Measurements from ENCODE around the gene TRIP13.
"Not testable (repeated sequence)": the region's sequence is repeated elsewhere in the genome, so short reads cannot be mapped to it uniquely, and the experiment has no call there.

The TRIP13 gene, protein sequence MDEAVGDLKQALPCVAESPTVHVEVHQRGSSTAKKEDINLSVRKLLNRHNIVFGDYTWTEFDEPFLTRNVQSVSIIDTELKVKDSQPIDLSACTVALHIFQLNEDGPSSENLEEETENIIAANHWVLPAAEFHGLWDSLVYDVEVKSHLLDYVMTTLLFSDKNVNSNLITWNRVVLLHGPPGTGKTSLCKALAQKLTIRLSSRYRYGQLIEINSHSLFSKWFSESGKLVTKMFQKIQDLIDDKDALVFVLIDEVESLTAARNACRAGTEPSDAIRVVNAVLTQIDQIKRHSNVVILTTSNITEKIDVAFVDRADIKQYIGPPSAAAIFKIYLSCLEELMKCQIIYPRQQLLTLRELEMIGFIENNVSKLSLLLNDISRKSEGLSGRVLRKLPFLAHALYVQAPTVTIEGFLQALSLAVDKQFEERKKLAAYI

DNA sequence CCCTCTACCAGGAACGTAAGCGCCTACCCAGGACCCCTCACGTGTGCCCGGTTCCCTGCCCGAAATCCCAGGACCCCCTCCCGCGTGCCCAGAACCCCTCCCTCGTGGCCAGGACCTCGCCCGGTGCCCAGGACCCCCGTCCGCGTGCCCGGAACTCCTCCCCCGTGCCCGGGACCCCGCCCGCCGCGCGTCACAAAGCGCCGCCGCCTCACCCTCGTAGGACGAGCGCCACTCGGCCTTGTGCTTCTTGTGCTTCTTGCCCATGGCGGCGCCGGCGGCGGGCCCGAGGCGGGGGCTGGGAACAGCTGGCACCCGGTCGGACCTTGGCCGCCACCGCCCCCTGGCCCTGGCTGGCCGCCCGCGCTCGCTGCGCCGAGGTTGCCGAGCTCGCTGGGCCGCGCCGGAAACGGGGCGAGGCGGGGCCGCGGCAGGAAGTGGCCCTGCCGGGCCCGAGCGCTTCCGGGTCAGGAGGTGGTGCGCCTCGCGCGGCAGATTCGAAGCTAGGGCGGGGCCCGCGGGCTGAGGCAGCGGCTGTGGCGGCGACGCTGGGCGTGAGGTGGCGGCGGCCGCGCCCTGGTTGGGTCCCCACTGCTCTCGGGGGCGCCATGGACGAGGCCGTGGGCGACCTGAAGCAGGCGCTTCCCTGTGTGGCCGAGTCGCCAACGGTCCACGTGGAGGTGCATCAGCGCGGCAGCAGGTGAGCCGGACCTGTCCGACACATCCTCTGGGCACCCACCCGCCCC lies at the start of gene TRIP13, which contains the start of gene BRD9:
Gene TRIP13, plus strand, starts transcription at position 491 of the 743 bp plus-strand sequence. Its CDS starts 115 bp downstream, at position 606.
Gene BRD9, minus strand, starts transcription at position 408 of the 743 bp plus-strand sequence. Its CDS starts 144 bp downstream, at position 264.
- Histone ChIP-seq H3K36me3 (ENCODE audit: insufficient read depth, low read length) (peaks cover 23% of the 10 kb centered on the region), H3K27ac (ENCODE audit: low read depth, low read length) (peak within 1 kb of the TSS; percentile 73), H2AFZ (ENCODE audit: low read length, unreplicated experiment) (peak within 1 kb of the TSS; percentile 88), H3K79me2 (ENCODE audit: control insufficient read depth, insufficient read depth, low read length, unreplicated experiment) (peaks cover 78% of the 10 kb centered on the region), H3K4me1 (ENCODE audit: control insufficient read depth, insufficient read depth, low read length, unreplicated experiment) (peaks cover 27% of the 10 kb centered on the region), H3K27me3 (ENCODE audit: insufficient read depth, low read length) (no peaks in the 10 kb centered on the region), H3K4me3 (ENCODE audit: low read depth, low read length) (peak within 1 kb of the TSS; percentile 95)

DNA sequence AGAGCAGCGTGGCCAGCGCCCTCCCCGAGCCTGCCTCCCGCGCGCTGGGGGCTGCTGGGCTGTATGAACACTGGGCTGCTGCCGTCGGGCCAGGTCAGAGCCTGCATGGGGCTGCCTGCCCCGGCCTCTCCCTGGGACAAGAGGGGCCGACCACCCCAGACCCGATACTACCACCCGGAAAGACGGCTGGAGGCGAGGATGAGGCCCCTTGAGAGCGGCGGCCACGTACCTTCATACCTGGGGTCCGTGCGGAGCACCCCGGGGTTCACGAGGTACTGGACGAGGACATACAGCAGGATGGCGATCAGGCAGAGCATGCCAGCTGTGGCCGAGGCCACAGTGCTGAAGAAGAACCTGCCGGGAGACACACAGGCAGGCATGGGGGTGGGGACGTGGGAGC lies 49.3 kb upstream of the TRIP13 start:
- H3K4me3 ChIP-seq (ENCODE audit: low read depth, low read length); H3K27me3 ChIP-seq (ENCODE audit: insufficient read depth, low read length); H3K27ac ChIP-seq (ENCODE audit: low read depth, low read length); H3K36me3 ChIP-seq (ENCODE audit: insufficient read depth, low read length); H2AFZ ChIP-seq (ENCODE audit: low read length, unreplicated experiment); H3K4me1 ChIP-seq (ENCODE audit: control insufficient read depth, insufficient read depth, low read length, unreplicated experiment); H3K79me2 ChIP-seq (ENCODE audit: control insufficient read depth, insufficient read depth, low read length, unreplicated experiment): not testable (repeated sequence)

DNA sequence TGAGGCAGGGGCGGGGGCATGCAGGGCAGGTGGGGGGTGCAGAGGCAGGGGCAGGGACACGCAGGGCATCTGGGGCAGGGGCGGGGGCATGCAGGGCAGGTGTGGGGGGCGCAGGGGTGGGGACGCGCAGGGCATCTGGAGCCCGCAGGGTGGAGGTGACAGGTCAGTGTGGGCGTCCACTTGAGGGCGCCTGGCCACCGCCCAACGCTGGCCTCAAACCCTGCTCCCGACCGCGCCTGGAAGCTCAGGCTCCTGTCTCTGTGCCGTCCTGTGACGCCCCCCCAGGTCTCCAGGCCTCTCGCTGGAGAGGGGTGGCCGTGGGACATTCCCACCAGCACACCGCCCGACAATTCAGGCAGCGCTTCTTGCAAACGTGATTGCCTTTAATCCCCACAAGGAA lies 48.8 kb upstream of the TRIP13 start:
- H3K27ac ChIP-seq (ENCODE audit: low read depth, low read length); H3K79me2 ChIP-seq (ENCODE audit: control insufficient read depth, insufficient read depth, low read length, unreplicated experiment); H3K4me1 ChIP-seq (ENCODE audit: control insufficient read depth, insufficient read depth, low read length, unreplicated experiment); H3K4me3 ChIP-seq (ENCODE audit: low read depth, low read length); H3K27me3 ChIP-seq (ENCODE audit: insufficient read depth, low read length); H3K36me3 ChIP-seq (ENCODE audit: insufficient read depth, low read length); H2AFZ ChIP-seq (ENCODE audit: low read length, unreplicated experiment): not testable (repeated sequence)

DNA sequence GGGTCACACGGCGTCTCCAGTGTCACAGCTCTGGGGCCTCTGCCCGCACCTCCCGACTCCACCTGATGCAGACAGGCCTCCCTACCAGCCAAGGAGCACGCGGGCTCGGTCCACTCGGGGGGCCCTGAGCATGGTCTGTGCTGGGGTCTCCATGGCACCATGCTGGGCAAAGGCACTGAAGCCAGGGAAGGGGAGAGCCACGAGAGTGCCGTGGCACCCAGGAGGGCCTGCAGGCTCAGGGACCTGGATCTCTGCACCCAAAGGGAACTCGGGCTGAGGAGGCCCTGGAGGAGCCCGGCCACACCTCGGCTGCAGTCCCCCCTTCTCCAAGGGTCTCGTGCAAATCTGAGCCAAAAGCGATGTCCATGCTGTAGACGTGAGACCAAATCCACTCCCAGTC lies 48.3 kb upstream of the TRIP13 start:
- not testable (repeated sequence) for H3K27ac ChIP-seq (ENCODE audit: low read depth, low read length); H3K4me3 ChIP-seq (ENCODE audit: low read depth, low read length); H3K4me1 ChIP-seq (ENCODE audit: control insufficient read depth, insufficient read depth, low read length, unreplicated experiment); H2AFZ ChIP-seq (ENCODE audit: low read length, unreplicated experiment); H3K79me2 ChIP-seq (ENCODE audit: control insufficient read depth, insufficient read depth, low read length, unreplicated experiment); H3K27me3 ChIP-seq (ENCODE audit: insufficient read depth, low read length); H3K36me3 ChIP-seq (ENCODE audit: insufficient read depth, low read length)

DNA sequence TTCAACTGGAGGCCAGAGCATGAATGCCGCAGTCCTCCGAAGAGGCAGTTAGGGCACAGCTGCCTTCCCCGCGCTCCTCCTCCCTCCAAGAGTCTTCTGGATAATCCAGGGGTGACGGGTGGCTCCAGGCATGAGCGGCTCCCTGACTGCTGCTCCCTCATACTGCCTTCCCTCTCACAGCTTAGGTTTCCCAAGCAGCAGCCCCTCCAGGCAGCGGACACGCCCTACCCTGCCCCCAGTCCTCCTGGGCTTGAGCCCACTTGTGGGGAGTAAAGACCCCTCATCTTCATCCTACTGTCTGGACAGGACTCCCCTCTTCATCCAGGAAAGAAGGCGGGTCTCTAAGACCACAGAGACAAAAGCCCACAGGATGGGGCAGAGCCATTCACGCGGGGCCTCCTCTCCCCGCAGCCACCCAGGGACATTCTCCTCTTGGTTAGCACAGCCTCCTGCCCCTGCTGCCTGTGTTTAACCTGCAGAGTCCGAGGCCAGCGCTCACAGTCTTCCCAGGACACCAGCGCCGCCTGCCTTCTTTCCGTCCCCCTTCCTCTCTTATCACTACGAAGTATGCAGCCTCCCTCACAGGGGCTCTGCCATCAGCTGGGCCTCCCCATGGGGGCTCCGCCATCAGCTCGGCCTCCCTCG lies 47.5 kb upstream of the TRIP13 start:
- not testable (repeated sequence) for H3K27ac ChIP-seq (ENCODE audit: low read depth, low read length); H3K4me1 ChIP-seq (ENCODE audit: control insufficient read depth, insufficient read depth, low read length, unreplicated experiment); H3K79me2 ChIP-seq (ENCODE audit: control insufficient read depth, insufficient read depth, low read length, unreplicated experiment); H3K36me3 ChIP-seq (ENCODE audit: insufficient read depth, low read length); H3K27me3 ChIP-seq (ENCODE audit: insufficient read depth, low read length); H3K4me3 ChIP-seq (ENCODE audit: low read depth, low read length); H2AFZ ChIP-seq (ENCODE audit: low read length, unreplicated experiment)

DNA sequence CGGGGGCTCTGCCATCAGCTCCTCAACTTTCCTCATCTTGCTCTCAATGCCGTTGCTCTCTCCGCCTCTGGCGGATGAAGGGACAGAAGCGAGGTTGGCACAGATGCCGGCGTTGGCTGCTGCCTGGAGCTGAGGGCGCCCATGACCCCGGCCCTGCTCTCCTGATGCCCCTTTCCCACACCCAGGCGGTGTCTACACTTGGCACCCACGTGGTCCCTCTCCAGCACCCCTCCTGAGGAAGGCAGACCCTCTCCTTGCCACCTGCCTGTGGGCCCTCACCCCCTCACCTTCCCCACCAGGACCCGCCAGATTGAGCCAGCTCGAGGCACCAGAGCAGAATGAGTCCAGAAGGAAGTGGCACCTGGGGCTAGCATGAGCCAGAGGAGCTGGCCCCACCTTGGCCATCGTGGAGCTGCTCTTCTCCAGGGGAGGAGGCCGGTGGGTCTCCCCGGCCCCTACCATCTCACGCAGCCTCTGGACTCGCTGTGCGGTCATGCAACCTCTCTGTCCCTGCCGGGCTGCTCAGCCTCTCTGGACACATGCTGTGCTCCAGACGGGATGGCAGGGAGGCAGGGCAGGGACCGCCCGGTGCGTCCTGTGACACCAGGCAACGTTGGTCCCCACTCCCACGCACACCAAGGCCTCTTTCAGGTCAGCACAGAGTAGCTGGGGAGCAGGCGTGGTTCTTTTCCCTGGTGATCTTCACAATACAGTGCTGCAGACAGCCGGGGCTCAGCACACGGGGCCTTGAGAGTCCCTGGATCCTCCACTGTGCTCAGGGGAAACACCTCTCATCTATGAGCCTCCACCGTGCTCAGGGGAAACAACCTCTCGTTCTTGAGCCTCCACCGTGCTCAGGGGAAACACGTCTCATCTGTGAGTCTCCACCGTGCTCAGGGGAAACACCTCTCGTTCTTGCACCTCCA lies 46.7 kb upstream of the TRIP13 start:
- not testable (repeated sequence) for H3K27ac ChIP-seq (ENCODE audit: low read depth, low read length); H3K27me3 ChIP-seq (ENCODE audit: insufficient read depth, low read length); H3K36me3 ChIP-seq (ENCODE audit: insufficient read depth, low read length); H2AFZ ChIP-seq (ENCODE audit: low read length, unreplicated experiment); H3K79me2 ChIP-seq (ENCODE audit: control insufficient read depth, insufficient read depth, low read length, unreplicated experiment); H3K4me1 ChIP-seq (ENCODE audit: control insufficient read depth, insufficient read depth, low read length, unreplicated experiment); H3K4me3 ChIP-seq (ENCODE audit: low read depth, low read length)

DNA sequence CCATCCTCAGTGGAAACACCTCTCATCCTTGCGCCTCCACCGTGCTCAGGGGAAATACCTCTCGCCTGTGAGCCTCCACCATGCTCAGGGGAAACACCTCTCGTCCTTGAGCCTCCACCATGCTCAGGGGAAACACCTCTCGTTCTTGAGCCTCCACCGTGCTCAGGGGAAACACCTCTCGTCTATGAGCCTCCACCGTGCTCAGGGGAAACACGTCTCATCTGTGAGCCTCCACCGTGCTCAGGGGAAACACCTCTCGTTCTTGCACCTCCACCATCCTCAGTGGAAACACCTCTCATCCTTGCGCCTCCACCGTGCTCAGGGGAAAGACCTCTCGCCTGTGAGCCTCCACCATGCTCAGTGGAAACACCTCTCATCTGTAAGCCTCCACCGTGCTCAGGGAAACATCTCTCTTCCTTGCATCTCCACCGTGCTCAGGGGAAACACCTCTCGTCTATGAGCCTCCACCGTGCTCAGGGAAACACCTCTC lies 46.0 kb upstream of the TRIP13 start:
- H3K36me3 ChIP-seq (ENCODE audit: insufficient read depth, low read length); H3K27ac ChIP-seq (ENCODE audit: low read depth, low read length); H3K79me2 ChIP-seq (ENCODE audit: control insufficient read depth, insufficient read depth, low read length, unreplicated experiment); H3K4me3 ChIP-seq (ENCODE audit: low read depth, low read length); H3K4me1 ChIP-seq (ENCODE audit: control insufficient read depth, insufficient read depth, low read length, unreplicated experiment); H2AFZ ChIP-seq (ENCODE audit: low read length, unreplicated experiment): not testable (repeated sequence)
- peaks cover 12% of the 10 kb centered on the region; the same call in 1 of the 2 replicates for H3K27me3 ChIP-seq (ENCODE audit: insufficient read depth, low read length)

DNA sequence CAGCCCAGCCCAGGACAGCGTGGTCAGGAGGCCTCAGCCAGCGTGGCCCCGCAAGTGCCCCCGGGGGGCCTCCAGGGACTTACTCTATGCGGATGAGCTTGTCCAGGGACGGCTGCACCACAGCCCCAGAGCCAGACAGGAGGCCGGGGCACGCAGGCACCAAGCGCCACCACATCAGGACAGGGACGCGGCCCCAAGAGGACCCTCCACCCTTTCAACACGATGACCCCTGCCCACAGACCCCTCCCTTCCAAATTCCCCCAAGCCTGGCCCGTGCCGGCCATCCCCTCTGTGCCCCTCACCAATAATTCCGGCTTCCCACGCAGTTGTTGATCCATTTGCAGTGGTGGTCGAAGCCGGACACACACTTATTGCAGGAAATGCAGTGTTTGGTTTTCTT lies 45.5 kb upstream of the TRIP13 start:
- peaks cover 14% of the 10 kb centered on the region; the same call in 1 of the 2 replicates for H3K27me3 ChIP-seq (ENCODE audit: insufficient read depth, low read length)
- not testable (repeated sequence) for H3K4me1 ChIP-seq (ENCODE audit: control insufficient read depth, insufficient read depth, low read length, unreplicated experiment)

DNA sequence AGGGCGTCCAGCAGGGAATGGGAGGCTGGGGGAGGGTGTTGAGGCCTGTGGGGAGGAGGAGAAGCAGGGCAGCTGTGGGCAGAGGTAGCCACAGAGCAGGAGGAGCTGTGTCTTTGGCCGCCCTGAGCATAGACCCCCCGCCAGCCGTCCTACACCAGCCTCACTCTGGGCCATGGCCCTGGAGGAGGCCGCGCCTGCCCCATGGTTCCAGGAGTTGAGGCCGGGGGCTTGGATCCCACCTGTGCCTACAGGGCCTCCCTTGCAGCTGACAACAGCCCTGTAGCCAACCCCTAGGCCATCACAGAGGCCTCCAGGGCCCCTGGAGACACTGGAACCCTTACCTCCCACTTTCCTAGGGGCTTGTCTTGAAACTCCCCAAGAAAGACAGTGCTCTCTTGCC lies 44.9 kb upstream of the TRIP13 start:
- not testable (repeated sequence) for H3K36me3 ChIP-seq (ENCODE audit: insufficient read depth, low read length); H2AFZ ChIP-seq (ENCODE audit: low read length, unreplicated experiment); H3K79me2 ChIP-seq (ENCODE audit: control insufficient read depth, insufficient read depth, low read length, unreplicated experiment); H3K4me3 ChIP-seq (ENCODE audit: low read depth, low read length); H3K27ac ChIP-seq (ENCODE audit: low read depth, low read length); H3K4me1 ChIP-seq (ENCODE audit: control insufficient read depth, insufficient read depth, low read length, unreplicated experiment)
- peaks cover 19% of the 10 kb centered on the region; the same call in 1 of the 2 replicates for H3K27me3 ChIP-seq (ENCODE audit: insufficient read depth, low read length)

More for the DNA sequence above, 45.5 kb upstream of the TRIP13 start:
- not testable (repeated sequence) for H2AFZ ChIP-seq (ENCODE audit: low read length, unreplicated experiment); H3K79me2 ChIP-seq (ENCODE audit: control insufficient read depth, insufficient read depth, low read length, unreplicated experiment); H3K4me3 ChIP-seq (ENCODE audit: low read depth, low read length); H3K36me3 ChIP-seq (ENCODE audit: insufficient read depth, low read length); H3K27ac ChIP-seq (ENCODE audit: low read depth, low read length)

DNA sequence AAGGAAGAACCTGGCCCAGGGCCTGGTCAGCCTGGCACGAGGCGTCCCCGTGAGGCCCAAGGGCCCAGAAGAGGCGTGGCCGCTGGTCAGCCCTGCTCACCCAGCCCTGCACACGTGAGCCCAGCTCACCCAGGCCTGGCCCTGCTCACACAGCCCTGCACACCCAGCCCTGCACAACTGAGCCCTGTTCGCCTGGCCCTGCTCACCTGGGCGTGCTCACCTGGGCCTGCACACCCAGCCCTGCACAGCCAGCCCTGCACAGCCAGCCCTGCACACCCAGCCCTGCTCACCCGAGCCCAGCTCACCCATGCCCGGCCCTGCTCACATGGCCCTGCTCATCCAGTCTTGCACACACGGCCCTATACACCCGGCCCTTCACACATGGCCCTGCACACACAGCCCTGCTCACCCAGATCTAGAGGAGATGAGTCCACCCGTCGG lies 44.0 kb upstream of the TRIP13 start:
- H3K4me3 ChIP-seq (ENCODE audit: low read depth, low read length): no peak overlapping the region
- H3K27me3 ChIP-seq (ENCODE audit: insufficient read depth, low read length): peaks cover 19% of the 10 kb centered on the region; the same call in 1 of the 2 replicates
- no peaks in the 10 kb centered on the region for H3K4me1 ChIP-seq (ENCODE audit: control insufficient read depth, insufficient read depth, low read length, unreplicated experiment)
- H3K36me3 ChIP-seq (ENCODE audit: insufficient read depth, low read length): no peaks in the 10 kb centered on the region
- no peak overlapping the region for H2AFZ ChIP-seq (ENCODE audit: low read length, unreplicated experiment)
- H3K27ac ChIP-seq (ENCODE audit: low read depth, low read length): no peak overlapping the region
- H3K79me2 ChIP-seq (ENCODE audit: control insufficient read depth, insufficient read depth, low read length, unreplicated experiment): no peaks in the 10 kb centered on the region

Measured in ACC112 (cell line).